HG02623 (cell line): ENCODE results near the gene CATSPERB.
"Not testable (repeated sequence)": the region's sequence is repeated elsewhere in the genome, so short reads cannot be mapped to it uniquely, and the experiment has no call there.

Source experiments
- ATAC-seq: cut with Tn5 transposase; IDR thresholded peaks from one replicate; pipeline ENCODE4 v1.9.1; 2021; ENCODE audit warnings: moderate library complexity; ENCODE audit not compliant: unreplicated experiment

Gene CATSPERB, protein sequence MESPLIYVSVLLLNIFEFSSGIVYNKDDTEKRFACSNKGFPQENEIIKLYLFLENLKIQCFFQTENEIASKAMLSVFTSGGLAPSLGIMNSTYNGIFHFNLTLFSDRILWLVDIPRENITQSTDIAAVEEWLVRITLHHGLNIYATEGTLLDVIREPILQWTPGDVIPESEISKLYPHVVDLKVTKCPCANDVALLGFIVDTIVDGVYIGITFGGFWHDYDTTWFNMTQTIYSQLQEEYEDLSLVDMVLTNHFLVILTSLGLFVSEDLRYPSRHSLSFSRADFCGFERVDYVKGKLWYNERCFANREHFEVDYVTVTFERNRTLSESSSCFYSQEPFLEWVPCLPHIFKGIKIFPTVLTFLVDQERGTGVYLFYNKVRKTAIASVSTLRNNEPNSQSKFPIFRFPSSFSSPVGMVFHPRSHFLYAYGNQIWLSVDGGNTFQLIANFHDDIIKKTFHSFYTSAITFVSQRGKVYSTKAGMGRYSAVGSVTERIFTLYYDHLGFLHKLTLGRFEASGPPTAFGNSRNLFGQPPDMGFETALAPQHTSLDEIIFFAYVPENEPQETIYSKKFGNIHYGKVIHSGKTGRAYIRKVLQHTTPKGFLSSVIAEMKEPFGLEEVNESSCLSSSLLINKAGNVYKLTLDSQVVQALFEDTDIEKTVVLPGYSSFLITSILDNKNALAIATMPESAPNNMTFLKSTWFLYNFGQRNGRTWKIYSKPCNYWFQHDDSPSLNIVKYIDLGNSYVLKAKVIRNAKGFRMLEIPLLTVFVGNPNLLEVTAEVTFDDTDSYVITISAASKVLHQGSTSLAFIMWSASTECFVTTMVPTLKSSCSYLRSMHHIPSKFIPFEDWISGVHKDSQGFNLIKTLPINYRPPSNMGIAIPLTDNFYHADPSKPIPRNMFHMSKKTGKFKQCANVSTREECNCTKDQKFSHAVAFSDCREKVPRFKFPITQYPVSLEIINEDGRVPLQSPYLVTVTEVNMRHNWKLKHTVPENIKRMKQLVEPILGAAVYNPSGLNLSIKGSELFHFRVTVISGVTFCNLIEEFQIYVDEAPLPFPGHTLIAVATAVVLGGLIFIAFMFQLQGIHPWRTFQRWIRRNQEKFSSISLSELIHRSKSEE

DNA sequence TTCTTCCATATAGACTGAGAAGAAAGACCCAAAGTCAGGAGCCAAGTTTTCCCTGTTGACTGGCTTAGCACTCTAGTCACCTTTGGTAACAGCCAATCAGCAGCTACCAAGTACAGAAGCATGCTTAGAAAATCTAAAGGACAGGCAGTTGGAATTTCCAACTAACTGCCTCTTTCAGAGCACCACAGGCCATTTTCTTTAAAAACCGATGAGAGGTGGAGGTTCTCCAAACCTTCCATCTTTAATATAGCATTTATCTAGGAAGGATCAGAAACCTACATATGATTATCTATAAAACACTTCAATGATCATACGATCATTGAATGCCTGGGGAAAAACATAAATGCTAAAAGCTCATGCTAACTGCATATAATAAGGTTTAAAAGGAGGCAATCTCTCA, at the start of gene CATSPERB:
CATSPERB (minus strand) TSS at position 101 of the 400 bp plus-strand sequence. CDS start 2,607 bp downstream, outside the sequence.
- no peak for ATAC-seq

DNA sequence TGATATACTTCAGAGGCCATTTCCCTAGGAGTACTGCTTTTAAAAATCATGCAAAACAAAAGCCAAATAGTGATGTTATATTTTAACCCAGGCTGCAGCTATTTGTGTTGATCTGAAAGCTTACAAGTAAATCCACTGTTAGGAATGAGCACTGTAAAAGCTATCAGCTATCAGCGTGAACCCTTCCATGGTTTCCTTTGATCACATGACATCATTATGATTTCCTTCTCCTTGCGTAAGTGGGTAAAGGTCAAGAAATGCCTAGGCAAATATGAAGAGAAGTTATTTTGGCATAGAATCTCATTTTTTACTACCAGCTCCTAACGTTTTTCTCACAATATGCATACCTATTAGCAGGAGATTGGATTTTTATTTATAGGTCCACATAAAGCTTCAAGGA, 48.6 kb upstream of the CATSPERB start:
- no peak for ATAC-seq

DNA sequence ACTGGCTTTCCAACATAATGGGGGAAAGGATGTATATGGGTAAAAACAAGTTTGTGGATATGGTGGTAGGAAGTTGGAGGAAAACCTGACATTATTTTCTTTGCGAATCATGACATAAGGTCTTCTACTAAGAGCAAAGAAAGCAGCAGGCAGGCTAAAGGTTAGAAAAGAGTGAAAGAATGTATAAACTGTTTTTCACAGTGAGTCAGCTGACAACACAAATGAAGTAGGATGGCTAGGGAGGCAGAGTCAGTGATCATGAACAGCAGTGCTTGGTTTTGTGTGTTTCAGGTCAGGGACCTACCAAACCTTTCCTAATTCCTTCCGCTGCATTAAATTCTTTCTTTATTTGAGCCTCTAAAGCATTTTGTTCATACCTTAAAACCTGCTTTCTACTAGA, 46.3 kb upstream of the CATSPERB start:
- no peak for ATAC-seq

DNA sequence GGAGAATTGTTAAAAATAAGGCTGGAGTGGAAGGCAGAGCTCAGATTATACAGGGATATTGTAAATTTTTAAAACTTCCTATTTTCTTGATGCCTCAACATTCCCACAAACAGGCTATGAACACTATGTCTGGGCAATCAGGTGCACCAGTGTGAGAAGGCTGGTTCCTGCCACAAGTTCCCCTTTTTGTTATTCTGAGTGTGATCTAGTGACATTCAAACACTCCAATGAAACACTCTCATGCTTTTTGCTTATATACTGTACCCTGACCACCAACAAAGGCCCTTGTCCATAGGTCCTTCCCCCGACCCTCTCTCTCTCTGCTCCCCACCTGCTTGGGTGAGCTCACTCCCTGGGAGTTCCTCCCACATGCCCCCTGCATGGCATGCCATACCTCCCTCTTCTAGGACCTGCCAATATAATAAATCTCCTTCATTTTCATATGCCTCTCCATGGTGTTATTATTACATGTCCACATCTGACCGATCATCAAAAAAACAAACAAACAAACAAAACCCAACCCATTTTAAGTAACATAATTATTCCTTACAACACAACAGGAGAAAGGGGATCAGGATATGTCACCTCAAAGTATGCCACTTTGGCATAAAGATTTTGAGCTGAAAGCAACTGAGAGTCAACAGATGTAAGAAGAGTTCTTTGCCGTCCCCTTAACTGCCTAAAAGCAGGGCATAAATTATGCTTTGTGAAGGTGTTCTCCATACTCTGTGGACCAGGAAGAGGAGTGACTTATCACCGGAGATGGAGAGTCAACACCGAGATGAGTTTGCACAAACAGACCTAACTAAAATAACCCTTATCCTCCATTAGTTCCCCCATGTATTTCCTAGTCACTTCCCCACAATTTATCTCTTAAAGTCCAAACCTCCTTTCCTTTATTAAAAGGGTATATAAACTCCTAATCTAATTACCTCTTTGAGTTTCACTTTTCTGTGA, 42.5 kb upstream of the CATSPERB start:
- ATAC-seq = no peak

DNA sequence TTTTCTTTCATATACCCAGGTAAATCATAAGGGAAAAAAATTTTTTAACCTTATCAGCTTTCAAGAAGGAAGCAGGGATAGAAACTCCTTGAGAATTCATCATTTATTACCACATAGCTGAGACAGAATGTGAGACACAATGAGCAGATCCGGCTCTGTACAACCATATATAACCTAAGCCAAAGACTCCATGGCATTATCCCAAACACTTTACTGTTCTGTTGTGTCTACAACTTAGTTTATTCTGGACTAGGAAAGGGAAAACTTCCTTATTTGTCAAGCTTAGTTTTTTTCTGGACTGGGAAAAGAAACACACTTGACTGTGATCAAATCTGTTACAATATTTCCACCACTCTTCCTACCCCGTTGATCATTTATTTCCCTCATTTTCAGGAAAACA, 38.3 kb upstream of the CATSPERB start:
- ATAC-seq = no peak

DNA sequence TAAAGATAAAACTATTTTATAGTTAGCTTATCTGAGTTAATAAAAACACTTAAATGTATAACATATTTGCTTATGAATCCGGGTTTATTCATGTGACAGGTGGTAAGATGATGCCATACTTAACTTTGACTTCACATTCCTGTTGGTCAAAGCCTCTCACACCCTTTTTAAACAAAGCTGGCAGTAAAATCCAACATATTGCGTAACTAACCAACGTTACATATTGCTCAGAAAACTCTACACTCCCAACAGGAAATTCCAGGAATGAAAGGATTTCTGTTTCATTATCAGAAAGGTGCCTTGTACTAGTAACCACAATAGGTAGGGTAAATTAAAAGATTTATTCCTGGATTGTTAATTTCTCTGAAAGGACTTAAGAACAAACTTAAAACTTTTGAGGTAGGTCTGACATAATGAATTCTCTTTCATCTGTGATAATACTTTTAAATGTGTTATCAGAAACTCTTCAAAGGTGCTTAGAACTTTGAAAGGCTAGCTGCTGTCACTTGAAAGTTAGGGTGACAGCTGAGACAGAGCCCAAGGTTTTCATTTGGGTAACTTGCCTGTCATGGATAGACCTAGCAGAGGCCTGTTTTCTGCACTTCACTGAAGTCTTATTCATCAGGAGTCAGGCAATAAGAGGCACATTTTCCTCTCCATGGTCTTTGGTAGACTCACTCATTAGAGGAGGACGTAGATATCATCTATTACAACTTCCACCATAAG, 23.8 kb upstream of the CATSPERB start:
- no peak for ATAC-seq

DNA sequence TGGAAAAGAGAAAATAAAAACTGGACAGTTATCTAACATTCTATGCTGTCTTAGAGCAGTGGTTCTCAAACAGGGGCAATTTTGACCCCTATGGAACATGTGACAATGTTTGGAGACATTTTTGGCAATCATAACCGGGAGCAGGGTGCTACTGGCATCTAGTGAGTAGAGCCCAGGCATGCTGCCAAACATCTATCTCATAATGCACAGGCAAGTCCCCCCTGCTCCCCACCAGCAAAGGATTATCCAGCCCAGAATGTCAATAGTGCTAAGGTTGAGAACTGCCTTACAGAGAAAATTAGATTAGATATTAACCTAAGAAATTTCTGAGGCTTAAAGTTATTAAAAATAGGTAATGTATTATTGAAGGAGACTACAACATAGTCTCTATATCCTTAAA, 22.9 kb upstream of the CATSPERB start:
- no peak for ATAC-seq

DNA sequence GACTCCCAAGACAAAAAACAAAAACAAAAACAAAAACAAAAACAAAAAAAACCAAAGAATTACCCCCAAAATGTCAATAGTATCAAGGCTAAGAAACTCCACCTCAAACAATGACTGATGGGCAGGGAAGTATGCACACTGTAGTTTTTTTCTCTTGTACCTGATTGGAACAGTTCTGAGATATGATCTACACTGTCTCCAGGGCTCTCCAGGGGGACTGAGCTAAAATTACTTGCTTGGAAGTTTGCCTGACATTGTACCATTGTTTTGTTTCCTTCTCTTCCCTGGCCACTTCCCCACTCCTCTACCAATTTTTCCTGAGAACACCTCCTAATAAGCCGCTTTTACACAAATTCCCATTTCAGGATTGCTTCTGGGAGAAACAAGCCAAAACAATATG, 22.3 kb upstream of the CATSPERB start:
- no peak for ATAC-seq

DNA sequence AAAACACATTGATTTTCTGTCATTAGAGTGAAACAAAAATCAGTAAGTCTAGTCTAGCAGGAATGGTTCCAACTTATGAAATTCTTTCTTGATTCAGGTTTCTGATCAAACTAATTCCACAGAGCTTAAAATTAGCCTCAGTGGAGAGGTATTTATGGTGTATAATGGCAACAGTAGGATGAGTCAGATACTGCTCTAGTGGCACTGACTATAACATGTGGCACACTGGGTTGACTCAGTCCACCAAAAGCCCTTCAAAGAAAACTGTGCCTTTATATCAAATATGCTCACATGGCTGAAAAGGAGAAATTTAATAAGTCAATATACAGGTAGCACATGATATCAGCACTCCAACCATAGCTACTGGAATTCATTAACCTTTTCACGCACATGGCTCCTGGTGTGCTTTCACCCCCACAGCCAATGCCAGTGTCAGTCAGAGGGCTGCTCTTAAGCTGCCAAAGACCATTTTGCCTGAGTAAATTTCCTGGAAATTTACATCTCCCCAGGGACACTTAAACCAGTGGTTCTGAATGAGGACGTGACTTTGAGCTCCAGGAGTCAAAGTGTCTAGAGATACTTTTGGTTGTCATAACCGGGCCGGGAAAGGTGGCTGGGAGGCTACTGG, 21.7 kb upstream of the CATSPERB start:
- no peak for ATAC-seq

DNA sequence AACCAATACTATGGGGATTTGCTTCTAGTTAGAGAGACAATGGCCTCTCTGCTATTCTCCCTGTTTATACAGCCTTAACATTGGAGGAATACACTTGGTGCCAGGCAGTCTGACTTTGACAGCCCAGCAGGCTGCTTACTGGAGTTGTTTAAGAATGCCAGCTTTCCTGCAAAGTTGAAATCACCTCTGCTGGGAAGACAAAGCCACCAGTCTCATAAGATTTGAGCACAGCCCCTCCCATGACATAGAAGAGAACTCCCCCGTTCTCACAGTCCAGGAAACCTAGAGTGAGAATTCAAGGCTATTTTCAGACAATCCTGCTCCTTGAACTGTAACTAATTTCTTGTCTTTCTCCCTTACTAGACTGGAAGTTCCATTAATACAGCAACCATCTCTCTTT, 21.1 kb upstream of the CATSPERB start:
- no peak for ATAC-seq

DNA sequence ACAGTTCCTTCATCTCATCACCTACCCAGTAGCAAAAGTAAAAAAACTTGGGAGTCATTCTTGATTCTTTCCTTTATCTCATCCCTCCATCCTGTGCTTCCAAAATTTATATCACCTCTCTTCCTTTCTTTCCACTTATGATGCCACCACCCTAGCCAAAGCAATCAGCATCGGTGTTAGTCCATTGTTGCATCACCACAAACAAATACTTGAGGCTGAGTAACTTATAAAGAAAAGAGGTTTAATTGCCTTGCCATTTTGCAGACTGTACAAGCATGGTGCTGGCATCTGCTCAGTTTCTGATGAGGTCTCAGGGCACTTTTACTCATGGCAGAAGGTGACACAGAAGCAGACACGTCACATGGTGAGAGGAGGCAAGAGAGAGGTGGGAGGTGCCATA, 19.8 kb upstream of the CATSPERB start:
- no peak for ATAC-seq

DNA sequence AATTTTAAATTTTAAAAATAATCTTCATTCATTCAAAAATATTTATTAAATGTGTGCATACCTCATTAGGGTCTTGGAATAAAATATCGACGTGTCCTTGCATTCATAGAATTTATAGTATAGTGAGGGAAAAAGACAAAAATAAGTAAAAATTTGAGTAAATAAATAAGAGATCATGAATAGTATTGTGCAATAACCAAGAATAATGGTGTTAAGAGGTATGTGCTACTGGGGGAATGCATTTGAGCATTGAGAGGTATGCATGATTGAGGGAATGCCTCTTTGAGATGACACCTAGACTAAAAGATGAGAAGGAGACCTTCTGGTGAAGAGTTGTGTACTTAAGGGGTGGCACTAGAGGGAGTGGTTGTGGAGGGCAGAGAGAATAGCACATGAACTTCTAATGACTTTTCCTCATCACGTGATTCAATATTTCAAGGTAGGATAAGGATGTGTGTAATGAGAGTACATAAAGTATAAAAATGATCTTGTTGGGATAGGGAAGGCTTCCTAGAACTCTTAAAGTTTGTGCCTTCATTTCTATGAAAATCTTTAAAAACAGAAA, 18.8 kb upstream of the CATSPERB start:
- ATAC-seq = no peak

DNA sequence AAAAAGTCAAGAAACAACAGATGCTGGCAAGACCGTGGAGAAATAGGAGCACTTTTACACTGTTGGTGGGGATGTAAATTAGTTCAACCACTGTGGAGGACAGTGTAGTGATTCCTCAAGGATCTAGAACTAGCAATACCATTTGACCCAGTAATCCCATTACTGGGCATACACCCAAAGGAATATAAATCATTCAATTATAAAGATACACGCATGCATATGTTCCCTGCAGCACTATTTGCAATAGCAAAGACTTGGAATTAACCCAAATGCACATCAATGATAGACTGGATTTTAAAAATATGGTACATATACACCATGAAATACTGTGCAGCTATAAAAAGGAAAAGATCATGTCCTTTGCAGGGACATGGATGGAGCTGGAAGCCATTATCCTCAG, 18.0 kb upstream of the CATSPERB start:
- ATAC-seq = no peak

DNA sequence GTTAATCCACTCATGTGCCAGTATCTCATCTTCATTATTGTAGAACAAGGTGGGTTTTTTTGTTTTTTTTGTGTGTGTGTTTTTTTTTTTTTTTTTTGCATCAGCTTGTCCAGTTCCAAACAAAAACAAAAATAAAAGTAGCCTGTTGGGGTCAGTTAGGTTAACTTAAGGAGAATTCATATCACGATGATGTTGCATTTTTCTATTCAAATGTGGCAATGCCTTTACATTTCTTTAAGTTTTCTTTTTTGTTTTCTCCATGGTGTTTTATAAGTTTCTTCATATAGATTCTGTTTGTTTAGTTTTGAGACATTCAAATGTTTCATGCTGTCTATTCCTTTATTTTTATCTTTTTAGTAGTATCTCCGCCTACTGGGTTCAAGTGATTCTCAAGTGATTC, 16.2 kb upstream of the CATSPERB start:
- no peak for ATAC-seq

DNA sequence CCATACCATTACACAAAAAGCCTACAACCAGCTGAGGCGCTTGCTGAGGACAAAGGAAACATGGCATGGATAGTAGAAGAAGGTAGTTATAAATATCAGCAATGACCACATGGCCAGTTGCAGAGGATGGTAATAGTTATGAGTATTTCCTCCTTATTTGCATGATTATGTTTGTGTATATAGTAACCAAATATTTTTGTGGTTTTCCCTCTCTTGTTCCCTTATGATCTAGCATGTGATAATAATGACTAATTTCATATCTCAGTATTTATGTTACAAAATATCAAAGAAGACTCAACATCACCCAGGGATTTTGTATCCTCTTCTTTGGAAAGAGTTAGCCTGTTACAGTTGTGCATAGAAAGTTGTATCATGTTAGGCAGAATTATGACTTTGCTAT, 13.5 kb upstream of the CATSPERB start:
- no peak for ATAC-seq

DNA sequence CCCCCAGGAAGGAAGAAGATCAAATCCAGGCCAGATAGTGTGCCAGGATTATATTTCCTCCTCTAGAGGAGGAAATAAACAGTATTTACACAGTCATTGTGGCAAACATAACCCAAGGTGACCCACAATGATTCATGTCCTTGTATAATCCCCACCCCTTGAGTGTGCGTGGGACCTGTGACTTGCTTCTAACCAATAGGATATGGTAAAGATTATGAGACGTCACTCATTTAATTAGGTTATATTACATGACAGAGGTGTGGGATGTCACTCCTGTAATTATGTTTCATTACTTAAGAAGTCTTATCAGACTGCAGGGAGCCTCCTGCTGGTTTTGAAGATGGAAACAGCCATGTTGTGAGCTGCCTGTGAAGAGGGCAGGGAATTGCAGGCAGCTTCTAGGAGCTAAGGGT, 12.2 kb upstream of the CATSPERB start:
- no peak for ATAC-seq

DNA sequence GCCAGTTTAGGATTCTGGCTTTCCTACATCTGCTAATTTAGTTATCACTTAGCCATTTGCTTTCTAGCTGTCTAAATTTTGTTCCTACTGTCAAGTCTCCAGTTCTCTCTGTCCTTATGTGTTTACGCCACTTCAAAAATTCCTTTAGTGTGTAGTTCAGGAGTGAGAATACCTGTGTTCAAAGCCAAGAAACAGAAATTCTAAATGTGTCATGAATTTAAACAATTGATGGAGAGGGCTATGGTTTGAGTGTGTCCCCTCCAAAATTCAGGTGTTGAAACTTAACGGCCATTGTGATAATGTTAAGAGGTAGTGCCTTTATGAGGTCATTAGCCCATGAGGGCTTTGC, 11.4 kb upstream of the CATSPERB start:
- no peak for ATAC-seq

DNA sequence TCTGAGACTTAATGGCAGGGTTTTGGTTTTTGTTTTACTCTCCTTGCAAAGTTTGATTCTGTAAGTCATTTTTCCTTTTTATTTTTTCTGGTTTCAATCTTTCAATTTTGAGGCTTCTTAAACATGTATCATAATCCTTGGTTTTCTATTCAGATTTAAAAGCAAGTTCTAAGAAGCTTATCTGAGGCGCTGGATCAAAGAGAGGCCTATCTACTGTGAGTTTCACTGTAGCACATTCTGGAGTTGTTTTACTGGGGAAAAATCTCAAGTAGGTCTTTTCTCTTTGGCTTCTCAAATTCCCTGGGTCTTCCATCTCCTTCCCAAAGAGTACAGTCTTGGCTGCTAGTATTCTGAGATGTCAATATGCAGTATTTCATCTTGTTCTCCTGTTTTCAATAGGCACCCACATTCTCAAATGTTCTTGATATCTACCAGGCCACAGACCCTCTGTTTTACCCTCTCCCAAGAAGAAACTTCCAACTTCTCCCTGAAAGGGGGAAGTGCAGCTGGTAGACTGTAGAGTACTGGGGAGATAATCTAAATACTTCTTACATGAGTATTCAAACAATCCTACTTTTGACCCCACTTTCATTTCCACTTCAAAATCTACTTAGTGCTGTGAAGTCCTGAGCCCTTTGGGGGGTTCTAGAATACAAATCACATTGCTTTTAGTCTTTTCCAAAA, 10.9 kb upstream of the CATSPERB start:
- ATAC-seq = no peak

DNA sequence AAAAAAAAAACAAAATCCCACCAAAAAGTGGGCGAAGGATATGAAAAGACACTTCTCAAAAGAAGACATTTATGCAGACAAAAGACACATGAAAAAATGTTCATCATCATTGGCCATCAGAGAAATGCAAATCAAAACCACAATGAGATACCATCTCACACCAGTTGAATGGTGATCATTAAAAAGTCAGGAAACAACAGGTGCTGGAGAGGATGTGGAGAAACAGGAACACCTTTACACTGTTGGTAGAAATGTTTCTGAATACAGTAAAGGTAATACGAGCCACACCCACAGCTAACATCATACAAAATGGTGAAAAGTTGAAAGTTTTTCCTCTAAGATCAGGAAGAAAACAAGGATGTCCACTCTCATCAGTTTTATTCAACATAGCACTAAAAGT, 8.0 kb upstream of the CATSPERB start:
- ATAC-seq = not testable (repeated sequence)
